Measurements from ENCODE around the gene LCE6A. TPM values are rescaled to one million over a fixed set of nuclear protein-coding genes. Genes with fewer than 3 reads are reported as not detected.

The LCE6A gene, protein sequence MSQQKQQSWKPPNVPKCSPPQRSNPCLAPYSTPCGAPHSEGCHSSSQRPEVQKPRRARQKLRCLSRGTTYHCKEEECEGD
- not detected in 3 replicates for total RNA-seq

- peaks cover 60% of the 10 kb centered on the region for H3K9me3 Mint-ChIP-seq
These were observed at the start of gene LCE6A for GRCh38 chr1:152842556-152842955. Gene LCE6A (plus strand): TSS chr1:152842856. CDS start chr1:152843521, 665 bp downstream.

GRCh38 chr1:152795686-152796085 lies 47.0 kb upstream of the LCE6A start:
- DNase-seq (ENCODE audit: low spot score in 2 of 2, unreplicated experiment in 2 of 2), result no peak
- Mint-ChIP-seq H3K4me3 (no peak overlapping the region), H3K36me3 (peaks cover 2% of the 10 kb centered on the region), H3K27ac (no peak overlapping the region), H3K4me1 (no peaks in the 10 kb centered on the region), H3K27me3 (ENCODE audit: low read depth) (no peaks in the 10 kb centered on the region), H3K9me3 (peaks cover 68% of the 10 kb centered on the region)
- no peak for TF ChIP-seq CTCF (IDR thresholded peaks at IDR 0.05; ENCODE audit: unreplicated experiment)

More at GRCh38 chr1:152842556-152842955, at the start of gene LCE6A:
- no peak within 1 kb of the TSS for H3K4me3 Mint-ChIP-seq
- no peaks in the 10 kb centered on the region for H3K27me3 Mint-ChIP-seq (ENCODE audit: low read depth)
- no peaks in the 10 kb centered on the region for H3K36me3 Mint-ChIP-seq
- TF ChIP-seq CTCF (IDR thresholded peaks at IDR 0.05; ENCODE audit: unreplicated experiment), result no peak
- H3K27ac Mint-ChIP-seq, result no peak within 1 kb of the TSS
- no peaks in the 10 kb centered on the region for H3K4me1 Mint-ChIP-seq
- no peak for DNase-seq (ENCODE audit: low spot score in 2 of 2, unreplicated experiment in 2 of 2)

- H3K27ac Mint-ChIP-seq, result no peak within 1 kb of the TSS
- H3K4me3 Mint-ChIP-seq, result no peak within 1 kb of the TSS
- no peak for DNase-seq (ENCODE audit: low spot score in 2 of 2, unreplicated experiment in 2 of 2)
- H3K4me1 Mint-ChIP-seq, result no peaks in the 10 kb centered on the region
- peaks cover 2% of the 10 kb centered on the region for H3K36me3 Mint-ChIP-seq
- no peak for TF ChIP-seq CTCF (IDR thresholded peaks at IDR 0.05; ENCODE audit: unreplicated experiment)
- no peaks in the 10 kb centered on the region for H3K27me3 Mint-ChIP-seq (ENCODE audit: low read depth)
- H3K9me3 Mint-ChIP-seq, result peaks cover 68% of the 10 kb centered on the region
These were observed 46.2 kb upstream of the LCE6A start, which contains the start of gene LCE1D for GRCh38 chr1:152796421-152796820. Gene LCE1D (plus strand): TSS chr1:152796721. CDS start chr1:152797795, 1,074 bp downstream.

DNA sequence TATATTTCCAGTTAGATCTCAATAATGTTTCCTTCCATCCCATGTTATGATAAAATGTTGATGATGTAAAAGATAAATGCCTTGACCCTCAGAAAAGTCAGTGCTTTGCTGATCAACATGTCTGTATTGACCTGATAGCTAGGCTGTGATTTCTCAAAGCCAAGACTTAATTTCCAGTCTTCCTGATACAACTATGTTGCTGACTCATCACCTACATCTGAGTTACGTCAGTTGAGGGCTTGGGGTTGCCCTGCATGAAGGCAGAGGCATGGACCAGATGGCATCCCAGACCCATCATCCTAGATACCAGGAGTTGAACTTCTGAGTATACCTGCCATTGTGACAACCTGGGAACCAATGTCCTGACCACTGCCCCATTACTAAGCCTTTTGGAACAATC lies 41.3 kb upstream of the LCE6A start:
- no peaks in the 10 kb centered on the region for H3K4me1 Mint-ChIP-seq
- H3K27ac Mint-ChIP-seq, result no peak overlapping the region
- no peak for TF ChIP-seq CTCF (IDR thresholded peaks at IDR 0.05; ENCODE audit: unreplicated experiment)
- peaks cover 70% of the 10 kb centered on the region for H3K9me3 Mint-ChIP-seq
- DNase-seq (ENCODE audit: low spot score in 2 of 2, unreplicated experiment in 2 of 2), result no peak
- no peak overlapping the region for H3K4me3 Mint-ChIP-seq
- peaks cover 2% of the 10 kb centered on the region for H3K36me3 Mint-ChIP-seq
- no peaks in the 10 kb centered on the region for H3K27me3 Mint-ChIP-seq (ENCODE audit: low read depth)

GRCh38 chr1:152806576-152806975 lies 36.1 kb upstream of the LCE6A start, which contains the start of gene LCE1C:
Gene LCE1C (minus strand): TSS chr1:152806651. CDS start chr1:152805478, 1,173 bp downstream.
- Mint-ChIP-seq H3K9me3 (peaks cover 67% of the 10 kb centered on the region), H3K36me3 (no peaks in the 10 kb centered on the region), H3K4me3 (no peak within 1 kb of the TSS), H3K27ac (no peak within 1 kb of the TSS), H3K4me1 (no peaks in the 10 kb centered on the region), H3K27me3 (ENCODE audit: low read depth) (no peaks in the 10 kb centered on the region)
- no peak for DNase-seq (ENCODE audit: low spot score in 2 of 2, unreplicated experiment in 2 of 2)
- no peak for TF ChIP-seq CTCF (IDR thresholded peaks at IDR 0.05; ENCODE audit: unreplicated experiment)
